ENCODE measurements around the gene PRKCA. TPM values are rescaled to one million over a fixed set of nuclear protein-coding genes. Genes with fewer than 3 reads are reported as not detected.

PRKCA gene
- total RNA-seq, 4 donors from 2014 or later = 55.8 to 90.7 (median 66.7) TPM

- WGBS, 2 donors = 81 to 84% methylated on average over 12 of the region's 12 CpGs
- H3K27me3 ChIP-seq = no peaks in the 10 kb centered on the region
- H3K4me3 ChIP-seq = no peak overlapping the region
- TF ChIP-seq POLR2A (IDR thresholded peaks at IDR 0.05) = no peak
- no peak for TF ChIP-seq EP300 (IDR thresholded peaks at IDR 0.05)
- no peak for TF ChIP-seq CTCF (IDR thresholded peaks at IDR 0.05)
- H3K4me1 ChIP-seq = peaks cover 0 to 18% (median 12%) of the 10 kb centered on the region in 4 donors
- no peak overlapping the region for H3K27ac ChIP-seq
- H3K9me3 ChIP-seq = no peaks in the 10 kb centered on the region
- H3K36me3 ChIP-seq = no peaks in the 10 kb centered on the region
- DNase-seq (ENCODE audit: low spot score in 2 of 2) = no peak
Observed at GRCh38 chr17:66416207-66416940, 114.0 kb downstream of the PRKCA start.

- H3K36me3 ChIP-seq = no peaks in the 10 kb centered on the region
- no peak for TF ChIP-seq EP300 (IDR thresholded peaks at IDR 0.05)
- TF ChIP-seq POLR2A (IDR thresholded peaks at IDR 0.05) = no peak
- no peak for TF ChIP-seq CTCF (IDR thresholded peaks at IDR 0.05)
- 86 to 98% methylated on average over 2 of the region's 2 CpGs for WGBS, 2 donors
- no peak overlapping the region for H3K27ac ChIP-seq
- H3K27me3 ChIP-seq = no peaks in the 10 kb centered on the region
- H3K9me3 ChIP-seq = no peaks in the 10 kb centered on the region
- H3K4me1 ChIP-seq = peaks cover 0 to 18% (median 10%) of the 10 kb centered on the region in 4 donors
- H3K4me3 ChIP-seq = no peak overlapping the region
- DNase-seq (ENCODE audit: low spot score in 2 of 2) = no peak
Observed at GRCh38 chr17:66417300-66417719, 114.9 kb downstream of the PRKCA start.

GRCh38 chr17:66420961-66421371 is 118.6 kb downstream of the PRKCA start:
- H3K27ac ChIP-seq = peak overlapping the region in 1 of 4 donors; percentile 64
- no peak for TF ChIP-seq POLR2A (IDR thresholded peaks at IDR 0.05)
- TF ChIP-seq EP300 (IDR thresholded peaks at IDR 0.05) = no peak
- no peak for TF ChIP-seq CTCF (IDR thresholded peaks at IDR 0.05)
- DNase-seq (ENCODE audit: low spot score in 2 of 2) = no peak
- peaks cover 0 to 12% (median 5%) of the 10 kb centered on the region in 4 donors for H3K4me1 ChIP-seq
- H3K9me3 ChIP-seq = no peaks in the 10 kb centered on the region
- no peaks in the 10 kb centered on the region for H3K27me3 ChIP-seq
- no peak overlapping the region for H3K4me3 ChIP-seq
- H3K36me3 ChIP-seq = no peaks in the 10 kb centered on the region
- 65 to 66% methylated on average over 3 of the region's 3 CpGs for WGBS, 2 donors

GRCh38 chr17:66422186-66422585 is 119.8 kb downstream of the PRKCA start:
- H3K27ac ChIP-seq = peak overlapping the region in 1 of 4 donors; percentile 18
- no peaks in the 10 kb centered on the region for H3K36me3 ChIP-seq
- no peaks in the 10 kb centered on the region for H3K27me3 ChIP-seq
- H3K9me3 ChIP-seq = no peaks in the 10 kb centered on the region
- H3K4me1 ChIP-seq = peaks cover 0 to 12% (median 5%) of the 10 kb centered on the region in 4 donors
- DNase-seq (ENCODE audit: low spot score in 2 of 2) = no peak
- 61 to 73% methylated on average over 2 of the region's 2 CpGs for WGBS, 2 donors
- TF ChIP-seq POLR2A (IDR thresholded peaks at IDR 0.05) (no peak), CTCF (IDR thresholded peaks at IDR 0.05) (no peak), EP300 (IDR thresholded peaks at IDR 0.05) (no peak)
- H3K4me3 ChIP-seq = no peak overlapping the region
